Adrenal gland (tissue), 5 donors: Measurements from ENCODE around the gene C10orf120.

Source experiments
- POLR2A ChIP-seq, 2 donors: fragments of 450-650 bp; IDR thresholded peaks; one replicate each; pipeline ENCODE4 v1.6.1; 2017; ENCODE audit warnings: antibody characterized with exemption in 2 of 2, mild to moderate bottlenecking in 2 of 2, moderate library complexity in 1 of 2
- TF ChIP-seq, protein P1 (sequence below), 6 experiments: fragments of 450-650 bp in 4 of 6; fragments of 200-600 bp in 2 of 6; sonication (generic) in 1 of 6; IDR thresholded peaks; 1 replicate in 5 of 6; 2 replicates in 1 of 6; pipeline versions ENCODE4 v1.5.1 to v1.8.0; 2016 to 2021; ENCODE audit warnings: antibody characterized with exemption in 6 of 6, mild to moderate bottlenecking in 2 of 6, moderate library complexity in 1 of 6
- donor health status: DM: no; HTN: no; CAD: no.

DNA sequence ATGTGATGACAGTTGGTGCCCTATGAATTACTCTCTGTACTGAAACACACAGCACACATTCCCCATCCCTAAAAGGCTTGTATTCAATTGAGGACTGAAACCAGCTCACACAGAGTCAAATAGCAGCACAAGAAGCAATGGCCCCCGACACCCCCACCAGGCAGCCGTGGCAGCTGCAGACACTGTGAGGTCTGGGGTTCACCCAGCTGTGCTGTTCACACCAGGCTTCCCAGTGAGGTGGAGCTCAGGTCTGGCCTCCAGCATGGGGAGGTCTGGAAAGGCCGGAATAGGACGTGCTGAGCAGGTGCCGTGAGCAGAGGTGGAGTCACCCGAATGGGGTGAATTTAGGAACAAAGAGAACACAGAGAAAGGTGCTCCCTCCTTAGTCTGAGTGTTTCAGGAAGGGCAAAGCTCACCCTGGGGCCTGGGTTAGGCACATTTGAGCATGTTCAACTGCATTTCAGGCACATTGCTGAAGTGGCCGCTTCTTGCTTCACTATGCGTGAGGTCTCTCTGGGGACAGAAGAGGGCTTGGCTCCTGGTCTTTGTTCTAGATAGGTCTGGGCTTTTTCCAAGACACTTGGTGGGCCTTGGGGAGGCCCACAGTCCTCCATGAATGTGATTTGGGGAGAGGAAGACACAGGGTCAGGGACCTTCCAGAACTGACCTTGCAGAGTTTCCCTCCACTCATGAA, 41.1 kb downstream of the C10orf120 start:
- TF ChIP-seq, protein P1, sequence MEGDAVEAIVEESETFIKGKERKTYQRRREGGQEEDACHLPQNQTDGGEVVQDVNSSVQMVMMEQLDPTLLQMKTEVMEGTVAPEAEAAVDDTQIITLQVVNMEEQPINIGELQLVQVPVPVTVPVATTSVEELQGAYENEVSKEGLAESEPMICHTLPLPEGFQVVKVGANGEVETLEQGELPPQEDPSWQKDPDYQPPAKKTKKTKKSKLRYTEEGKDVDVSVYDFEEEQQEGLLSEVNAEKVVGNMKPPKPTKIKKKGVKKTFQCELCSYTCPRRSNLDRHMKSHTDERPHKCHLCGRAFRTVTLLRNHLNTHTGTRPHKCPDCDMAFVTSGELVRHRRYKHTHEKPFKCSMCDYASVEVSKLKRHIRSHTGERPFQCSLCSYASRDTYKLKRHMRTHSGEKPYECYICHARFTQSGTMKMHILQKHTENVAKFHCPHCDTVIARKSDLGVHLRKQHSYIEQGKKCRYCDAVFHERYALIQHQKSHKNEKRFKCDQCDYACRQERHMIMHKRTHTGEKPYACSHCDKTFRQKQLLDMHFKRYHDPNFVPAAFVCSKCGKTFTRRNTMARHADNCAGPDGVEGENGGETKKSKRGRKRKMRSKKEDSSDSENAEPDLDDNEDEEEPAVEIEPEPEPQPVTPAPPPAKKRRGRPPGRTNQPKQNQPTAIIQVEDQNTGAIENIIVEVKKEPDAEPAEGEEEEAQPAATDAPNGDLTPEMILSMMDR (IDR thresholded peaks at IDR 0.05), result no peak
- no peak for TF ChIP-seq POLR2A (IDR thresholded peaks at IDR 0.05)
